Measurements from ENCODE around the gene CSTF1. TPM values are rescaled to one million over a fixed set of nuclear protein-coding genes. Genes with fewer than 3 reads are reported as not detected.

Gene CSTF1
- total and polyA plus RNA-seq, 2 donors (not counting 3 experiments of a cell fraction or from before 2014, with no cell fraction given): 39.6 to 49.3 TPM

DNA sequence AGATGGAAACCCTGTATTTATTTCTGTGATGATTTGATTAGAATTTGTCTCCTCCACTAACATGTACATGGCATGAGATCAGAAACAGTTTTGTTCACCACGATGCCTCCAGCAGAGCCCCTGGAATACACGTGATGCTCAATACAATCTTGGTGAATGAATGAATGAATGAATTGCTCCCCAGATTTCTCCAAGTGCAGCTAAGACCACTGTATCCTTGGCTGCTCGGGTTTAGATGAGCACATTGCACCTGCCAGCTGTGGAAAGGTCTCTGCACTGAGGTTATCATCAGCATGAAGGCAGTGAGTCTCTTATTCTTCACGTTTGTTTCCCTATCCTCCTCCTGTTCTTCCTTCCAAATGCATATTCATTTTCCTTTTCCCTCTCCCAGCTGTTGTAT, 37.5 kb downstream of the CSTF1 start:
- BruUV-seq (replicated peaks): no TSS peak
- H3K4me2 ChIP-seq (ENCODE audit: insufficient read depth, low read length): no peak overlapping the region
- no peak overlapping the region for H3K27ac ChIP-seq (ENCODE audit: insufficient read depth, low read depth, low read length)
- no peaks in the 10 kb centered on the region for H3K79me2 ChIP-seq (ENCODE audit: control insufficient read depth, insufficient read depth, low read length)
- H4K20me1 ChIP-seq (replicated peaks; ENCODE audit: control insufficient read depth, extremely low read depth, insufficient read depth, low read length): no peaks in the 10 kb centered on the region
- DNase-seq (ENCODE audit: low read depth, low spot score): no peak
- H3K9me3 ChIP-seq (replicated peaks; ENCODE audit: control insufficient read depth, insufficient read depth, low read length): no peaks in the 10 kb centered on the region
- dilution Hi-C loops (cut with MboI; ENCODE audit: extremely low pct_ligation_motif_present, low sequenced_read_pairs) (no loop called here), intact Hi-C loops (cut with micrococcal nuclease) (no loop called here)
- no peak for FAIRE-seq
- TF ChIP-seq, protein P1, sequence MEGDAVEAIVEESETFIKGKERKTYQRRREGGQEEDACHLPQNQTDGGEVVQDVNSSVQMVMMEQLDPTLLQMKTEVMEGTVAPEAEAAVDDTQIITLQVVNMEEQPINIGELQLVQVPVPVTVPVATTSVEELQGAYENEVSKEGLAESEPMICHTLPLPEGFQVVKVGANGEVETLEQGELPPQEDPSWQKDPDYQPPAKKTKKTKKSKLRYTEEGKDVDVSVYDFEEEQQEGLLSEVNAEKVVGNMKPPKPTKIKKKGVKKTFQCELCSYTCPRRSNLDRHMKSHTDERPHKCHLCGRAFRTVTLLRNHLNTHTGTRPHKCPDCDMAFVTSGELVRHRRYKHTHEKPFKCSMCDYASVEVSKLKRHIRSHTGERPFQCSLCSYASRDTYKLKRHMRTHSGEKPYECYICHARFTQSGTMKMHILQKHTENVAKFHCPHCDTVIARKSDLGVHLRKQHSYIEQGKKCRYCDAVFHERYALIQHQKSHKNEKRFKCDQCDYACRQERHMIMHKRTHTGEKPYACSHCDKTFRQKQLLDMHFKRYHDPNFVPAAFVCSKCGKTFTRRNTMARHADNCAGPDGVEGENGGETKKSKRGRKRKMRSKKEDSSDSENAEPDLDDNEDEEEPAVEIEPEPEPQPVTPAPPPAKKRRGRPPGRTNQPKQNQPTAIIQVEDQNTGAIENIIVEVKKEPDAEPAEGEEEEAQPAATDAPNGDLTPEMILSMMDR (IDR thresholded peaks at IDR 0.05; ENCODE audit: extremely low read depth in 1 of 2, insufficient read depth in 1 of 2, low read depth in 1 of 2, low read length in 2 of 2): no peak
- no peak for TF ChIP-seq POLR2AphosphoS5 (IDR thresholded peaks at IDR 0.05; ENCODE audit: insufficient read depth, low read depth, low read length)
- TF ChIP-seq, protein P2, sequence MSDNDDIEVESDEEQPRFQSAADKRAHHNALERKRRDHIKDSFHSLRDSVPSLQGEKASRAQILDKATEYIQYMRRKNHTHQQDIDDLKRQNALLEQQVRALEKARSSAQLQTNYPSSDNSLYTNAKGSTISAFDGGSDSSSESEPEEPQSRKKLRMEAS (IDR thresholded peaks at IDR 0.05; ENCODE audit: insufficient read depth, insufficient read length): no peak
- no peak for TF ChIP-seq EZH2 (IDR thresholded peaks at IDR 0.05; ENCODE audit: borderline replicate concordance, low read depth, low read length, severe bottlenecking)
- no peak for TF ChIP-seq POLR2A (IDR thresholded peaks at IDR 0.05; ENCODE audit: low read depth, low read length)
- TF ChIP-seq GATA2 (IDR thresholded peaks at IDR 0.05; ENCODE audit: insufficient read depth, insufficient read length, low read depth, low read length): no peak
- no peak for TF ChIP-seq MYC (IDR thresholded peaks at IDR 0.05; ENCODE audit: low read depth, low read length)
- TF ChIP-seq JUN (IDR thresholded peaks at IDR 0.05; ENCODE audit: borderline replicate concordance, insufficient read depth, insufficient read length, low read depth): no peak
- no peak for TF ChIP-seq FOS (IDR thresholded peaks at IDR 0.05; ENCODE audit: borderline replicate concordance, insufficient read depth, low read length)
- ChIA-PET POLR2A (no interaction called here), CTCF (no interaction called here)
- H3K4me1 ChIP-seq (ENCODE audit: control insufficient read depth, extremely low read depth, insufficient read depth, low read length): peaks cover 2% of the 10 kb centered on the region
- H3K9me1 ChIP-seq (replicated peaks; ENCODE audit: control insufficient read depth, extremely low read depth, insufficient read depth, low read length): no peaks in the 10 kb centered on the region
- H3K27me3 ChIP-seq (ENCODE audit: control insufficient read depth in 2 of 2, insufficient read depth in 2 of 2, low read length in 2 of 2): peaks cover 69 to 75% of the 10 kb centered on the region in 2 experiments
- H2AFZ ChIP-seq (ENCODE audit: low read depth, low read length): no peak overlapping the region
- no peaks in the 10 kb centered on the region for H3K36me3 ChIP-seq (ENCODE audit: control insufficient read depth in 2 of 2, extremely low read depth in 1 of 2, insufficient read depth in 2 of 2, low read length in 2 of 2)
- H3K9ac ChIP-seq (replicated peaks; ENCODE audit: extremely low read depth, insufficient read depth, low read length): no peak overlapping the region
- no peak overlapping the region for H3K4me3 ChIP-seq (replicated peaks in 1 of 3; ENCODE audit: insufficient read depth in 1 of 3, low read depth in 1 of 3, low read length in 3 of 3)
